Measurements from ENCODE around the gene OR2H2.
A peak's percentile ranks its signal among the peaks of the same experiment; 100 is the strongest.

OR2H2 gene

DNA sequence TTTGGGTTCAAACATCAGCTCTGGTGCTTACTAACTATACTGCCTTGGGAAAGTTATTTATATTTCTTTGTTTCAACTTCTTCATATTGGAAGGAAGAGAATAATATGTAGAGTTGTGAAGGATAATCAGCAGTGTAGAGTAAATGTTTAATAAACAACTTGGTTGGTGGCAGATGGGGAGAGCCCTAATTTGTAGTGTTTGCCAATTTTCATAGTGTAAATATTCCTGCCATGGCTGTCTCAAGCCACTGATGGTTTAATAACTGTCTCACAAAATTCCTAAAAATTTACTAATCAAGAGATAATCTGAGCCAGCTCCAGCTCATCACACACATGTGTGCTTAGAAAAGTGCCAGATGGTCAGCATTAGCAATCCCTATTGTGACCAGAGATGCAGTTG lies at the start of gene OR2H2:
Gene OR2H2, plus strand, starts transcription at position 301 of the 400 bp plus-strand sequence. CDS start 2,824 bp downstream, outside the sequence.
- H3K4me1 Mint-ChIP-seq (ENCODE audit: low read depth), result no peaks in the 10 kb centered on the region
- no peaks in the 10 kb centered on the region for H3K36me3 Mint-ChIP-seq
- H3K9me3 Mint-ChIP-seq (ENCODE audit: low read depth), result no peaks in the 10 kb centered on the region
- no peak within 1 kb of the TSS for H3K4me3 Mint-ChIP-seq
- H3K27ac Mint-ChIP-seq, result no peak within 1 kb of the TSS
- H3K27me3 Mint-ChIP-seq, result peaks cover 12% of the 10 kb centered on the region

DNA sequence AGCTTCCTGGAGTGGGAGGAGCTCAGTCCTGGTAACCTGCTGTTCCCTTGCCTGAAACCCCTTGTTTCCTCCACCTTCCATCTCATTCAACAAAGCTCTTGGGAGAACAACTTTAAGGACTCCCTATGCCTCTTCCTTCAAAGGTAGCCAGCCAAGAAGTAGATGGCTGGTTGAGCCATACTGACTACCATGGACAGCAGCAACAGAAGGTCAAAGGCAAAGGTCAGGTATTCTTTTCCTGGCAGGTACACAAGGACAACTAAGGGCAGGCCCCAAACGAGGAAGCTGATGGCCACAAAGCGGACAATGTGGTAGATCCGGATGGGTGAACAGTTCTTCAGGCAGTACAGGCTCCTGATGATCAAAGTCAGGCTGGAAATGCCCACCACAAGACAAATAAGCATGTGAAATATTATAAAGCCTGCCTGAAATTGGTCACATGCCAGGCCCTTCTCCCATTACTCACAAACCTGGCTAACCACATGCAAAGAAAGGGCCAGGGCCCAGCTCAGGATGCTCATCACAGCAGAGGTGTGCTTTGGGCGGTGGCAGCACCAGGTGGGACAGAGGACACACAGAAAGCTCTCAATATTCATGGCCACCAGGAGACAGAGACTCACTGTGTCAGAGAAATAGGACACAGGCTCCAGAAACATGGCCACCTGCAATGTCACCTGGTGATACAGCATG lies 47.1 kb upstream of the OR2H2 start:
- H3K27ac Mint-ChIP-seq, result no peak overlapping the region
- peaks cover 14% of the 10 kb centered on the region for H3K27me3 Mint-ChIP-seq
- H3K4me1 Mint-ChIP-seq (ENCODE audit: low read depth), result no peaks in the 10 kb centered on the region
- H3K4me3 Mint-ChIP-seq, result no peak overlapping the region
- H3K36me3 Mint-ChIP-seq, result no peaks in the 10 kb centered on the region
- H3K9me3 Mint-ChIP-seq (ENCODE audit: low read depth), result no peaks in the 10 kb centered on the region

DNA sequence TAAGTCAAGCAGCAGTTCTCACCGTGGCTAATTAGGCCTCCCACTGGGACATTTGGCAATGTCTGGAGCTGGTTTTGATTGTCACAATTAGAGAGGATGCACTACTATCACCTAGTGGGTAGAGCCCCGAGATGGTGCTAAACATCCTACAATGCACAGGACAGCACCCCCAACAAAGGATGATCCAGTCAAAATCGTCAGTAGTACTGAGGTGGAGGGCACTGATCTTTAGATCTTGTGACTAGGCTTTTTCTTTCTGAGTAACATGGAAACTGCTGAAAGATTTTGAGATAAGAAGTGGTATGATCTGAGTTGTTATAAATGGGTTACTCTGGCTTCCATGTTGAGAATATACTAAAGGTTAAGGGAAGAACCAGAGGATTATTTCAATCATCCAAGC lies 37.3 kb upstream of the OR2H2 start:
- Mint-ChIP-seq H3K27ac (no peak overlapping the region), H3K4me1 (ENCODE audit: low read depth) (peaks cover 3% of the 10 kb centered on the region), H3K4me3 (no peak overlapping the region), H3K36me3 (peaks cover 3% of the 10 kb centered on the region), H3K9me3 (ENCODE audit: low read depth) (no peaks in the 10 kb centered on the region), H3K27me3 (peaks cover 14% of the 10 kb centered on the region)

DNA sequence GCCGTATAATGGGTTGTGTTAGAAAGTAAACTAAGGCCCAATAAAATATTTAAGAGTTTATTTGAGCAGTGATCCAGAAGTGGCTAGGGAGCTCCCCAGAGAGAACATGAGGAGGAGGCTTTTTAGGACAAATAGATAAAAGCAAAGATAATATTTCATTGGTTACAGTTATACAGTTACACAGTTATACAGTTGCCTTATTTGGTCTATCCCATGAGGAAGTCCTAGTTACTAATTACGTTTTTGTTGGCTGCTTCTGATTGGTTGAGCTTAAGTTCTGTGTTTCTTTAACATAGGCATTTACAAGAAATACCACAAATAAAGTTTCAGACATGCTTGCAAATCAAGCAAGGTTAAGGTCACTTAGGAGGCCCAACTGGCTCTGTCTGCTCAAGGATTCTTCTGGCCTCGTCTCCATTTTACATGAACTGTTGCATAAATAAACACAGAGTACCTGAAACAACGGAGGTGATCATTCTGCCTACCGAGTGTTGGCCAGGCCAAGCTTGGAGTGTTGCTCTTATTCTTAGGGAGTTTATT lies 32.3 kb upstream of the OR2H2 start:
- H3K27me3 Mint-ChIP-seq, result peaks cover 26% of the 10 kb centered on the region
- peak overlapping the region; percentile 86 for H3K4me3 Mint-ChIP-seq
- peak overlapping the region; percentile 89 for H3K27ac Mint-ChIP-seq
- peaks cover 17% of the 10 kb centered on the region for H3K4me1 Mint-ChIP-seq (ENCODE audit: low read depth)
- no peaks in the 10 kb centered on the region for H3K9me3 Mint-ChIP-seq (ENCODE audit: low read depth)
- H3K36me3 Mint-ChIP-seq, result peaks cover 2% of the 10 kb centered on the region

DNA sequence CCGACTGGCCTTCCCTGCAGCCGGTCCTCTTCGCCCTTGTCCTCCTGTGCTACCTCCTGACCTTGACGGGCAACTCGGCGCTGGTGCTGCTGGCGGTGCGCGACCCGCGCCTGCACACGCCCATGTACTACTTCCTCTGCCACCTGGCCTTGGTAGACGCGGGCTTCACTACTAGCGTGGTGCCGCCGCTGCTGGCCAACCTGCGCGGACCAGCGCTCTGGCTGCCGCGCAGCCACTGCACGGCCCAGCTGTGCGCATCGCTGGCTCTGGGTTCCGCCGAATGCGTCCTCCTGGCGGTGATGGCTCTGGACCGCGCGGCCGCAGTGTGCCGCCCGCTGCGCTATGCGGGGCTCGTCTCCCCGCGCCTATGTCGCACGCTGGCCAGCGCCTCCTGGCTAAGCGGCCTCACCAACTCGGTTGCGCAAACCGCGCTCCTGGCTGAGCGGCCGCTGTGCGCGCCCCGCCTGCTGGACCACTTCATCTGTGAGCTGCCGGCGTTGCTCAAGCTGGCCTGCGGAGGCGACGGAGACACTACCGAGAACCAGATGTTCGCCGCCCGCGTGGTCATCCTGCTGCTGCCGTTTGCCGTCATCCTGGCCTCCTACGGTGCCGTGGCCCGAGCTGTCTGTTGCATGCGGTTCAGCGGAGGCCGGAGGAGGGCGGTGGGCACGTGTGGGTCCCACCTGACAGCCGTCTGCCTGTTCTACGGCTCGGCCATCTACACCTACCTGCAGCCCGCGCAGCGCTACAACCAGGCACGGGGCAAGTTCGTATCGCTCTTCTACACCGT lies 31.5 kb upstream of the OR2H2 start:
- Mint-ChIP-seq H3K4me1 (ENCODE audit: low read depth) (peaks cover 17% of the 10 kb centered on the region), H3K36me3 (peaks cover 2% of the 10 kb centered on the region), H3K4me3 (peak overlapping the region; percentile 86), H3K27me3 (peaks cover 28% of the 10 kb centered on the region), H3K27ac (peak overlapping the region; percentile 89), H3K9me3 (ENCODE audit: low read depth) (no peaks in the 10 kb centered on the region)

DNA sequence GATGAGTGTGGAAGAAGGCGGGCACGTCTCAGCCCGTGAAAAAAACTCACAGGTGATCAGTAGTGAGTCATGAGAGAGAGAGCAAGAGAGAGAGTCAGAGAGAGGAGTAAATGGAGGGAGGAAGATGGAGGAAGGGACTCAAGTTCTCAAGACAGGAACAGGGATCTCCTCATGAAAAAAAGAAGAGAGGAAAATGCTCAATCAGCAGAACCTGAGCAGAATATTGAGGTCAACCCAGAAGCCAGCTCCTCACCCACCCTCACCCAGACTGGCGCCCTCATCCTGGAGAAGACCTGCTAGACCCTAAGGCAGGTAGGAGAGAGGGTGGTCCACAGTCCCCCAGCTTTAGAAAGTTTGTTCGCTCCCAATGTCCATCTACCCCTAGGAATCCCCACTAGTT lies 30.2 kb upstream of the OR2H2 start:
- no peak overlapping the region for H3K27ac Mint-ChIP-seq
- peaks cover 35% of the 10 kb centered on the region for H3K27me3 Mint-ChIP-seq
- H3K36me3 Mint-ChIP-seq, result peaks cover 2% of the 10 kb centered on the region
- peaks cover 17% of the 10 kb centered on the region for H3K4me1 Mint-ChIP-seq (ENCODE audit: low read depth)
- no peak overlapping the region for H3K4me3 Mint-ChIP-seq
- H3K9me3 Mint-ChIP-seq (ENCODE audit: low read depth), result no peaks in the 10 kb centered on the region

DNA sequence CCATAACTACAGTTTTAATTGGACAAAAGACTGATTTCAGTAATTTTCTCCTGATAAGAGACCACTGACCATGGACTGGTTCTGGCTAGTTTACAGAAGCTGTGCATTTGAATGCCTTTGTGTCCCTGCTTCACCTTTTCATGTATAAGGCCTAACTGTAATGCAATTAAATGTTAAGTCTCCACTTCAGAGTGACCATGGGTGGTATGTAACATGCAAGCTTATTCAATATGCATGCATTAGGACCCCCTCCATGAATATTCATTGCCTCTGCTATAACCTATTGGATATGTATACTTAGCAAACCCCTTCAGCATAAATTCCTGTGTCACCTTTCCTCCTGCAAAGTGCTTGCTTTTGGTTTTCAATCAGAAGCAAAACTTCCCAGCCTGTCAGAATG lies 27.6 kb upstream of the OR2H2 start:
- Mint-ChIP-seq H3K4me1 (ENCODE audit: low read depth) (peaks cover 17% of the 10 kb centered on the region), H3K27ac (no peak overlapping the region), H3K9me3 (ENCODE audit: low read depth) (no peaks in the 10 kb centered on the region), H3K4me3 (no peak overlapping the region), H3K36me3 (peaks cover 2% of the 10 kb centered on the region), H3K27me3 (peaks cover 45% of the 10 kb centered on the region)

DNA sequence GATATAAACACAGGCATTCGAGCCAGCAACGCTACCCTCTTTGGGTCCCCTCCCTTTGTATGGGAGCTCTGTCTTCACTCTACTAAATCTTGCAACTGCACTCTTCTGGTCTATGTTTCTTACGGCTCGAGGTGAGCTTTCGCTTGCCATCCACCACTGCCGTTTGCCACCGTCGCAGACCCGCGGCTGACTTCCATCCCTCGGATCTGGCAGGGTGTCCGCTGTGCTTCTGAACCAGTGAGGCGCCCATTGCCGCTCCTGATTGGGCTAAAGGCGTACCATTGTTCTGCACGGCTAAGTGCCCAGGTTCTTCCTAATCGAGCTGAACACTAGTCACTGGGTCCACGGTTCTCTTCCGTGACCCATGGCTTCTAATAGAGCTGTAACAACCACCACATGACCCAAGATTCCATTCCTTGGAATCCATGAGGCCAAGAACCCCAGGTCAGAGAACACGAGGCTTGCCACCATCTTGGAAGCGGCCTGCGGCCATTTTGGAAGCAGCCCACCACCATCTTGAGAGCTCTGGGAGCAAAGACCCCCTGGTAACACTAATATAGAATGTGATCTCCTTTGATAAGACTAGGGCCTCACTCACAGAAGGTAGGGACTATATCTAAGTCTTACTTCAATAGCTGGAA lies 26.4 kb upstream of the OR2H2 start:
- Mint-ChIP-seq H3K9me3 (ENCODE audit: low read depth) (no peaks in the 10 kb centered on the region), H3K36me3 (peaks cover 2% of the 10 kb centered on the region), H3K4me3 (no peak overlapping the region), H3K4me1 (ENCODE audit: low read depth) (peaks cover 12% of the 10 kb centered on the region), H3K27ac (no peak overlapping the region), H3K27me3 (peaks cover 45% of the 10 kb centered on the region)

DNA sequence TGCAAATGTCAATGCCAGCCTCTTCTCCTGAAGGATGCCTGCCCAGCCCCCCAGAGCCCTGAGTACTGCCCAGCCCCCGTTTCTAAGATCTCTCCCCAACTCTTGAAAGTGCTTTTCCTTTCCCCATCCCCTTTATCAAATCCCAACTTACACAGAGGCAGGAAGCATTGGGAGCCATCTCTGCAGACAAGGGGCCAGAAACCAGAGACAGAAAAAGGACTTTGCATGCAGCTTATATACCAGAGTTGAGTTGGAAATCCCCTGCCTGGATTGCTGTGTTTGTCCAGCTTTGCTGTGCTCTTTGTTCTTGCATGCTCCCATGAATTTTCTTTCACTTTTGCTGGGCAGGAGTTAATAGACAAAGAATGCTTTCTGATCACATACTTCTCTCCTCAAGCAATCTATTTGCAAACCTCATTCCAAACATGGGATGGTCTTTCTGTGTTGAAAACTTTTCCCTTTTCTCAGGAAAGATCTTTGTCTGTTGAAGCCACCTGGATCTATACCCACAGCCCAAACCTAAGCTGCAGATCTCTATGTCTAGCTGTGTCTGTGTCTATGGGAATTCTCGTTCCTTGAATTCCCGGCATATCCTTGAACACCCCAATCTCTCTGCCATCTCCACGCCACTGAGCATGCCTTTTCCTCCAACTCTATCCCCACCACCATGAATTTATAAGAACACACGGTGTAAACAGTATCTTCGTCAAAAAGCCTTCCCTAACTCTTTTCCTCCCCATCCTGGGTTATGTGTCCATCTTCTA lies 25.2 kb upstream of the OR2H2 start, which contains the start of gene UBD:
Gene UBD, minus strand, starts transcription at position 209 of the 764 bp plus-strand sequence. Its CDS starts 31 bp downstream, at position 178.
- Mint-ChIP-seq H3K36me3 (no peaks in the 10 kb centered on the region), H3K4me3 (no peak within 1 kb of the TSS), H3K9me3 (ENCODE audit: low read depth) (no peaks in the 10 kb centered on the region), H3K27me3 (peaks cover 34% of the 10 kb centered on the region), H3K27ac (no peak within 1 kb of the TSS), H3K4me1 (ENCODE audit: low read depth) (peaks cover 6% of the 10 kb centered on the region)

DNA sequence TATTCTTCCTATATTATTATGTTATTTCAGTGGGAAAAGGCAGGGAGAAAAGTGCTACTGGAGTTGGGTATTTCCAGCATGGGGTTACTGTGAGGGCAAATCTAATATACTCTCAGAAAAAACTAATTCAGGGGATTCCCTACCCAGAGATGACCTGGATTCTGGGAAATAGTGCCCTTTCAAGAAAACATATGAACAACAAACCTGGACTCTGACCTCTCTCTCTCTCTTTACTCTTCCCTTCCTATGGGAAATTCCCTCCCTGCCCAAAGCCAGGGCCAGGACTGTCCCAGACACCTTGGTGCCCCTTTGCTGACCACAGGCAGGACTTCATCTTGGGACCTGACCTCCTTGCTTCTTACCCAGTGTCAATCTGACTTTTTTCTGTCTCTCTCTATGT lies 23.8 kb upstream of the OR2H2 start:
- Mint-ChIP-seq H3K36me3 (no peaks in the 10 kb centered on the region), H3K27ac (peak overlapping the region; percentile 51), H3K4me3 (no peak overlapping the region), H3K27me3 (peaks cover 37% of the 10 kb centered on the region), H3K4me1 (ENCODE audit: low read depth) (peaks cover 6% of the 10 kb centered on the region), H3K9me3 (ENCODE audit: low read depth) (no peaks in the 10 kb centered on the region)

DNA sequence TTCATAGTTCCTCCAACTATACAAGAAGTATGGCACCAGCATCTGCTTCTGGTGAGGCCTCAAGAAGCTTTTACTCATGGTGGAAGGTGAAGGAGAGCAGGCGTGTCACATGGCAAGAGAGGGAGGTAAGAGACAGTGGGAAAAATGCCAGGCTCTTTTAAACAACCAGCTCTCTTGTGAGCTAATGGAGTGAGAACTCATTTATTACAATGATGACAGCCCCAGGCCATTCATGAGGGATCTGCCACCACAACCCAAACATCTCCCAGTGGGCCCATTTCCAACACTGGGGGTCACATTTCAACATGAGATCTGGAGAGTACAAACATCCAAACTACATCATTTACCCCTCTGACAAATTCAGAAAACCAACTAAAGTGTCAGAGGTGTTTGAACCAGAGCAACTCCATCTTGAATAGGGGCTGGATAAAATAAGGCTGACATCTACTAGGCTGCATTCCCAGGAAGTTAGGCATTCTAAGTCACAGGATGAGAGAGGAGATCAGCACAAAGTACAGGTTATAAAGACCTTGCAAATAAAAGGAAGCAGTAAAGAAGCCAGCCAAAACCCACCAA lies 23.2 kb upstream of the OR2H2 start:
- H3K4me3 Mint-ChIP-seq, result no peak overlapping the region
- no peaks in the 10 kb centered on the region for H3K36me3 Mint-ChIP-seq
- peaks cover 32% of the 10 kb centered on the region for H3K27me3 Mint-ChIP-seq
- H3K4me1 Mint-ChIP-seq (ENCODE audit: low read depth), result peaks cover 6% of the 10 kb centered on the region
- H3K9me3 Mint-ChIP-seq (ENCODE audit: low read depth), result no peaks in the 10 kb centered on the region
- peak overlapping the region; percentile 51 for H3K27ac Mint-ChIP-seq

DNA sequence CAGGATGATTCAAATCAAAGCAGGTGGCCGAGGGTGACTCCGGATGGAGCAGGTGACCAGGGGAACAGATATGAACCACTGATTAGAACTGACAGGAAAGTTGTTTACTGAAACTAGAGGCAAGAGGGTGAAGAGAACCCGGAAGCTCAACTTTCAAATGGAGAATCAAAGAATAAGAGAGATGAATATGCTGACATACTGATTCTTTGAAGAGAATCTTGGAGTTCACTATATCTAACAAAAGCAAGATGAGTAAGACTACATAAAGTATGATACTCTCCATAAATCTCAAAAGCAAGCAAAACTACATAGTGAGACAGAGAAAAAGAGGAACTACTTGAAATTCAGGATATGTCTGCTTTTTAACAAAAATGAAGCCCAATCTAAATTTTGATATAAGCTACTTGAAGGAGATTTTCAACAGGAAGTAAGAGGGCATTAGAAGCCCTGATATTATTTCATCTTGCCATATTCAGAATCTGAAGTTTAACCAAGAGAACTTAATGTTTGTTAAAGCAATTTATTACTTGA lies 21.4 kb upstream of the OR2H2 start:
- H3K27me3 Mint-ChIP-seq, result peaks cover 34% of the 10 kb centered on the region
- H3K4me3 Mint-ChIP-seq, result no peak overlapping the region
- no peak overlapping the region for H3K27ac Mint-ChIP-seq
- no peaks in the 10 kb centered on the region for H3K9me3 Mint-ChIP-seq (ENCODE audit: low read depth)
- no peaks in the 10 kb centered on the region for H3K36me3 Mint-ChIP-seq
- H3K4me1 Mint-ChIP-seq (ENCODE audit: low read depth), result peaks cover 6% of the 10 kb centered on the region

DNA sequence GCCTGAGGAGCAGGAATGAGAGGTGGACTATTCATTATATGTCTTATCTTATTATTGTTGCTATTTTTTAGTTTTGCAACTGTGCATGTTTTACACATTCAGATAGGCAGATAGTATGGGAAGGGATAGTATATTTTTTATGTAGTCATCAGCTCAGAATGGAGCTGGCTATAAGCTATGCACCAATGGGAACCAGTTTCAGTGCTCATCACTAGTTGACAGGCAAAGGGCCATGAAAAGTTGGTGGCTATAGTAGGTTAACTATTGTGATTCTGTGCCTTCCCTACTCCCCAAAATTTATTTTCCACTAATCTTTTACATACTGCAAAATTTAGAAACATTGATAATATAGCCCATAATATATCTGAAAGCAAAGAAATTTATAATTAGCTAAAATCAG lies 20.0 kb upstream of the OR2H2 start:
- H3K36me3 Mint-ChIP-seq, result no peaks in the 10 kb centered on the region
- peaks cover 6% of the 10 kb centered on the region for H3K4me1 Mint-ChIP-seq (ENCODE audit: low read depth)
- H3K27me3 Mint-ChIP-seq, result peaks cover 26% of the 10 kb centered on the region

DNA sequence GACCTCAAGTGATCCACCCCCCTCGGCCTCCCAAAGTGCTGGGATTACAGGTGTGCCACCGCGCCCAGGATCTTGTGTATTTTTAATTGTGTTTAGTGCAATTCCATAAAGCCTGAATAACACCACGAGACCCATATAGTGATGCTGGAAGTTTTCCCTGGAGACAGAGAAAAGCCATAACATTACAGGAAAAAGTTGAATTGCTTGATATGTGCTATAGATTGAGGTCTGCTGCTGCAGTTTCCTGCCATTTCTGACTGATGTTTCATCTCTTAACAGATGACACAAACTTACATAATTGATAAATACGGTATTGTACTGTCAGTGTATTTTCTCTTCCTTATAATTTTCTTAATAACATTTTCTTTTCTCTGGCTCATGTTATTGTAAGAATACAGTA lies 18.1 kb upstream of the OR2H2 start:
- Mint-ChIP-seq H3K4me1 (ENCODE audit: low read depth) (peaks cover 6% of the 10 kb centered on the region), H3K9me3 (ENCODE audit: low read depth) (no peaks in the 10 kb centered on the region), H3K27me3 (peaks cover 20% of the 10 kb centered on the region), H3K4me3 (no peak overlapping the region), H3K36me3 (no peaks in the 10 kb centered on the region), H3K27ac (no peak overlapping the region)

More for the DNA sequence above, 20.0 kb upstream of the OR2H2 start:
- Mint-ChIP-seq H3K9me3 (ENCODE audit: low read depth) (no peaks in the 10 kb centered on the region), H3K4me3 (no peak overlapping the region), H3K27ac (no peak overlapping the region)
